K562 (cell line): ENCODE data around the gene TMEM53. TPM values are rescaled to one million over a fixed set of nuclear protein-coding genes. Genes with fewer than 3 reads are reported as not detected.

ENCODE experiments used
- ATAC-seq: fragments of 200-7000 bp; cut with Tn5 transposase; 3 replicates; pipeline ENCODE4 v1.9.1; 2020; ENCODE audit warnings: moderate library complexity
- BruUV-seq: library from RNA; stranded (reverse); fragments of 400-500 nt; replicated peaks from 2 replicates; lab custom pipeline; 2021; lab: Mats Ljungman, UMichigan
- CTCF ChIA-PET: fragments of 300-600 bp; formaldehyde crosslinking; extraction: SDS; loops from one replicate; lab custom pipeline; 2021; ENCODE audit warnings: low intra/inter-chr PET ratio; lab: Yijun Ruan, JAX
- POLR2A ChIA-PET: fragments of 300-600, 350-650 bp; sonication (Branson Sonifier 250); formaldehyde crosslinking; extraction: SDS; loops from one replicate; lab custom pipeline; 2021; ENCODE audit warnings: antibody characterized with exemption, inconsistent platforms; lab: Yijun Ruan, JAX
- DNase-seq, 4 experiments: peaks; one replicate each; pipeline versions ENCODE4 v3.0.0 to v3.0.0-alpha.2; 2011 to 2018; ENCODE audit warnings: low spot score in 3 of 4, mixed read lengths in 3 of 4; ENCODE audit errors: extremely low read depth in 1 of 4
- FAIRE-seq: peaks from 2 replicates; lab custom pipeline; 2011; peaks lifted over from hg19 to GRCh38; lab: Jason Lieb, UNC
- H2AFZ ChIP-seq: 2 replicates; pipeline ENCODE4 v1.6.0; 2011; ENCODE audit warnings: low read depth, low read length, control low read depth, inconsistent platforms
- H3K27ac ChIP-seq: fragments of 200-600 bp; 3 replicates; pipeline ENCODE4 v1.8.0; 2011; ENCODE audit warnings: low read depth, mild to moderate bottlenecking, control low read depth, inconsistent platforms, low read length, moderate library complexity, mixed read lengths; ENCODE audit errors: extremely low read depth
- H3K27me3 ChIP-seq, 2 experiments: fragments of 300-600 bp in 1 of 2; 2 replicates in 1 of 2; 3 replicates in 1 of 2; pipeline versions ENCODE4 v1.6.0 to v1.8.0; 2011; ENCODE audit warnings: inconsistent platforms in 2 of 2, low read length in 2 of 2, mild to moderate bottlenecking in 1 of 2, mixed read lengths in 1 of 2, moderate library complexity in 1 of 2; ENCODE audit not compliant: control insufficient read depth in 2 of 2, insufficient read depth in 2 of 2
- H3K36me3 ChIP-seq: fragments of 300-600 bp; 3 replicates; pipeline ENCODE4 v1.8.0; 2011; ENCODE audit warnings: mild to moderate bottlenecking, low read length, inconsistent platforms; ENCODE audit not compliant: control insufficient read depth, insufficient read depth
- H3K4me1 ChIP-seq, 2 experiments: fragments of 200-600 bp in 1 of 2; replicated peaks in 1 of 2; 2 replicates in 1 of 2; 3 replicates in 1 of 2; pipeline versions ENCODE4 v1.5.1 to v1.8.0; 2011; ENCODE audit warnings: inconsistent platforms in 2 of 2, low read length in 2 of 2, mild to moderate bottlenecking in 1 of 2, mixed read lengths in 1 of 2, moderate library complexity in 1 of 2; ENCODE audit not compliant: control insufficient read depth in 2 of 2, insufficient read depth in 2 of 2
- H3K4me2 ChIP-seq: 2 replicates; pipeline ENCODE4 v1.6.1; 2011; ENCODE audit warnings: low read length, control low read depth, inconsistent platforms, mixed read lengths; ENCODE audit not compliant: insufficient read depth
- H3K4me3 ChIP-seq: fragments of 200-600 bp; sonication (generic), shearing (Covaris generic); 2 replicates; pipeline ENCODE4 v1.5.1; 2016; ENCODE audit warnings: control low read depth, inconsistent platforms
- H3K79me2 ChIP-seq: fragments of 200-600 bp; 3 replicates; pipeline ENCODE4 v1.8.0; 2011; ENCODE audit warnings: low read length, inconsistent platforms; ENCODE audit not compliant: control insufficient read depth, insufficient read depth
- H3K9ac ChIP-seq, 2 experiments: 2 replicates each; pipeline versions ENCODE4 v1.6.0 to v1.6.1; 2011; ENCODE audit warnings: low read depth in 2 of 2, low read length in 2 of 2, control low read depth in 1 of 2, inconsistent platforms in 1 of 2, mild to moderate bottlenecking in 1 of 2, mixed read lengths in 1 of 2; ENCODE audit not compliant: insufficient read depth in 1 of 2
- H3K9me1 ChIP-seq: one replicate; pipeline ENCODE4 v1.6.0; 2011; ENCODE audit warnings: inconsistent platforms, mild to moderate bottlenecking, low read length, moderate library complexity; ENCODE audit not compliant: control insufficient read depth, insufficient read depth
- H3K9me3 ChIP-seq: replicated peaks from 2 replicates; pipeline ENCODE4 v1.5.1; 2011; ENCODE audit warnings: low read depth, low read length, inconsistent platforms; ENCODE audit not compliant: control insufficient read depth, insufficient read depth
- H4K20me1 ChIP-seq: replicated peaks from 2 replicates; pipeline ENCODE4 v1.6.1; 2011; ENCODE audit warnings: low read length, inconsistent platforms, mixed read lengths; ENCODE audit not compliant: control insufficient read depth, insufficient read depth
- CBX5 ChIP-seq: IDR thresholded peaks from 2 replicates; pipeline ENCODE4 v1.6.1; 2014; ENCODE audit warnings: low read depth, borderline replicate concordance
- CREB3L1 ChIP-seq: fragments of 450-650 bp; IDR thresholded peaks from 2 replicates; pipeline ENCODE4 v1.6.1; 2014; ENCODE audit warnings: low read depth, mild to moderate bottlenecking, moderate library complexity, borderline replicate concordance
- HCFC1 ChIP-seq: IDR thresholded peaks from 2 replicates; pipeline ENCODE4 v1.6.1; 2012; ENCODE audit warnings: low read depth, low read length, improper control_type of control experiment
- HDAC2 ChIP-seq: fragments of 450-650 bp; IDR thresholded peaks from 2 replicates; pipeline ENCODE4 v1.6.1; 2016; ENCODE audit warnings: mild to moderate bottlenecking
- ILK ChIP-seq: fragments of 450-650 bp; IDR thresholded peaks from 2 replicates; pipeline ENCODE4 v1.6.1; 2016; ENCODE audit warnings: missing genetic modification characterization, low read depth, mild to moderate bottlenecking, missing compliant biosample characterization, moderate library complexity, borderline replicate concordance
- KDM5B ChIP-seq: fragments of 200-600 bp; sonication (generic); IDR thresholded peaks from 2 replicates; pipeline ENCODE4 v1.6.1; 2012; ENCODE audit warnings: low read depth, mild to moderate bottlenecking, moderate library complexity, low read length, control low read depth, inconsistent platforms; ENCODE audit not compliant: insufficient replicate concordance
- MCM7 ChIP-seq, 2 experiments: fragments of 450-650 bp; IDR thresholded peaks; 2 replicates each; pipeline ENCODE4 v1.6.1; 2016 to 2018
- PCBP2 ChIP-seq: fragments of 200-400 bp; formaldehyde crosslinking; IDR thresholded peaks from 2 replicates; pipeline ENCODE4 v1.6.1; 2018; ENCODE audit warnings: low read length, low read depth, mild to moderate bottlenecking, moderate library complexity; ENCODE audit not compliant: poor library complexity, severe bottlenecking
- POLR2A ChIP-seq: fragments of 450-650 bp; conservative IDR thresholded peaks from 2 replicates; pipeline ENCODE4 v1.6.1; 2016
- PRDM10 ChIP-seq: fragments of 450-650 bp; IDR thresholded peaks from 2 replicates; pipeline ENCODE4 v1.6.1; 2018; ENCODE audit not compliant: partially characterized antibody
- RBM17 ChIP-seq: fragments of 200-400 bp; formaldehyde crosslinking; IDR thresholded peaks from 2 replicates; pipeline ENCODE4 v1.6.1; 2017; ENCODE audit warnings: low read depth, mild to moderate bottlenecking, low read length, borderline replicate concordance
- THRAP3 ChIP-seq: fragments of 450-650 bp; IDR thresholded peaks from 2 replicates; pipeline ENCODE4 v1.6.1; 2016; ENCODE audit warnings: mild to moderate bottlenecking, inconsistent platforms, borderline replicate concordance
- TRIM24 ChIP-seq, 2 experiments: fragments of 450-650 bp; IDR thresholded peaks; 2 replicates each; pipeline ENCODE4 v1.6.1; 2016
- ZNF584 ChIP-seq: fragments of 200-800 bp; sonication (Bioruptor generic); IDR thresholded peaks from 2 replicates; pipeline ENCODE4 v1.6.1; 2016; ENCODE audit warnings: low read depth, mild to moderate bottlenecking, missing genetic modification characterization, missing compliant biosample characterization
- WGBS: fragments of 100-300 bp; shearing (Covaris generic); methylation state at CpG from one replicate; pipeline ENCODE4 v1.1.6; 2016; ENCODE audit warnings: low coverage, mixed read lengths; ENCODE audit not compliant: insufficient coverage; ENCODE audit errors: missing lambda C conversion rate; 5-methylcytosine and 5-hydroxymethylcytosine counted together
- in situ Hi-C: fragments of 300-500 bp; cut with MboI; formaldehyde crosslinking; loops from 4 replicates; pipeline ENCODE4 v1.15.0; 2018; ENCODE audit warnings: inconsistent platforms, mixed read lengths
- intact Hi-C: fragments of 100-400 bp; cut with micrococcal nuclease; formaldehyde crosslinking; loops from 2 replicates; pipeline ENCODE4 v1.14.2; 2022
- polyA plus RNA-seq, 8 experiments: library from polyadenylated mRNA; depleted of rRNA in 4 of 8; stranded (reverse) in 5 of 8; unstranded in 3 of 8; fragments of >200 nt; fragmentation: Nextera tagmentation in 2 of 8; fragmentation: Illumina TruSeq in 1 of 8; extraction: Ambion mirVana in 2 of 8; extraction: Trizol in 1 of 8; gene quantifications; 2 replicates each; pipeline versions ENCODE4 v1.2.1 to v1.2.3, GENCODE V29; 2011 to 2014; ENCODE audit warnings: inconsistent platforms in 1 of 8, missing spikeins in 1 of 8
- total RNA-seq, 7 experiments: library from RNA; depleted of rRNA in 6 of 7; stranded (reverse); fragments of >200 nt in 6 of 7; fragmentation: Illumina TruSeq in 2 of 7; extraction: Trizol in 2 of 7; gene quantifications; 2 replicates each; pipeline versions ENCODE4 v1.2.1 to v1.2.3, GENCODE V29; 2011 to 2021; ENCODE audit warnings: low replicate concordance in 1 of 7

Gene TMEM53
- total and polyA plus RNA-seq, 9 of the 15 experiments (the other 6 are each of a cell fraction or from before 2014, with no cell fraction given): 0.23 to 3.7 (median 2.0) TPM

- H3K9ac ChIP-seq: peak overlapping the region in 1 of 2 experiments; percentile 56; a peak in 2 of 4 replicates
- H3K4me3 ChIP-seq: no peak overlapping the region
- ChIA-PET CTCF (no interaction called here), POLR2A (interaction anchor here (0.6 to 21.3 kb wide), 8 partner anchors 6 to 96 kb away, joined by 3 to 328 read pairs (median 4); no protein-coding TSS in a partner anchor)
- BruUV-seq: no TSS peak
- DNase-seq (no peak), ATAC-seq (no peak), FAIRE-seq (no peak)
- intact Hi-C loops: no loop called here
- no peak overlapping the region for H2AFZ ChIP-seq
- H4K20me1 ChIP-seq: peaks cover 2% of the 10 kb centered on the region; the same call in 1 of the 2 replicates
- H3K4me1 ChIP-seq: peaks cover 12 to 35% of the 10 kb centered on the region in 2 experiments
- no peaks in the 10 kb centered on the region for H3K27me3 ChIP-seq
- in situ Hi-C loops: no loop called here
- H3K36me3 ChIP-seq: no peaks in the 10 kb centered on the region
- 73% methylated on average over 7 of the region's 7 CpGs for WGBS
- peaks cover 3% of the 10 kb centered on the region for H3K9me1 ChIP-seq
- H3K4me2 ChIP-seq: no peak overlapping the region
- H3K79me2 ChIP-seq: no peaks in the 10 kb centered on the region
- no peak overlapping the region for H3K27ac ChIP-seq
- no peaks in the 10 kb centered on the region for H3K9me3 ChIP-seq
- no peak for TF ChIP-seq HDAC2
- TF ChIP-seq POLR2A: no peak
- TF ChIP-seq CBX5: no peak
- TF ChIP-seq KDM5B: no peak
- no peak for TF ChIP-seq PCBP2
- no peak for TF ChIP-seq TRIM24 (IDR thresholded peaks at IDR 0.05)
- TF ChIP-seq MCM7 (IDR thresholded peaks at IDR 0.05): no peak
- no peak for TF ChIP-seq HCFC1
- no peak for TF ChIP-seq CREB3L1
- TF ChIP-seq THRAP3: no peak
- no peak for TF ChIP-seq ILK (tag)
- TF ChIP-seq PRDM10: no peak
- no peak for TF ChIP-seq ZNF584
- TF ChIP-seq RBM17: no peak
These were observed 48.9 kb downstream of the TMEM53 start for GRCh38 chr1:44625348-44625747.
